SJSA1 (cell line): ENCODE measurements around the gene ANO6. TPM values are rescaled to one million over a fixed set of nuclear protein-coding genes. Genes with fewer than 3 reads are reported as not detected.
"Not testable (repeated sequence)": the region's sequence is repeated elsewhere in the genome, so short reads cannot be mapped to it uniquely, and the experiment has no call there.

Experiments
- DNase-seq, 2 experiments: peaks; one replicate each; pipeline ENCODE4 v3.0.0-alpha.2; 2015 to 2020; ENCODE audit warnings: low spot score in 2 of 2, low read depth in 1 of 2
- H3K27ac ChIP-seq: fragments of 250-450 bp; sonication (Bioruptor Pico); 2 replicates; pipeline ENCODE4 v1.5.1; 2020; ENCODE audit warnings: mild to moderate bottlenecking, moderate library complexity
- H3K27me3 ChIP-seq: fragments of 250-450 bp; sonication (Bioruptor Pico); replicated peaks from 2 replicates; pipeline ENCODE4 v1.5.1; 2020; ENCODE audit warnings: mild to moderate bottlenecking, moderate library complexity
- H3K36me3 ChIP-seq: fragments of 250-450 bp; sonication (Bioruptor Pico); 2 replicates; pipeline ENCODE4 v1.5.1; 2020; ENCODE audit warnings: mild to moderate bottlenecking
- H3K4me1 ChIP-seq: fragments of 250-450 bp; sonication (Bioruptor Pico); replicated peaks from 2 replicates; pipeline ENCODE4 v1.6.1; 2021; ENCODE audit warnings: mild to moderate bottlenecking
- H3K4me3 ChIP-seq: fragments of 250-450 bp; sonication (Bioruptor Pico); 2 replicates; pipeline ENCODE4 v1.5.1; 2020; ENCODE audit warnings: mild to moderate bottlenecking
- H3K9me3 ChIP-seq: fragments of 250-450 bp; sonication (Bioruptor Pico); replicated peaks from 2 replicates; pipeline ENCODE4 v1.5.1; 2020; ENCODE audit warnings: mild to moderate bottlenecking
- total RNA-seq: library from RNA; depleted of rRNA; stranded (reverse); fragments of >200 nt; shearing (Covaris generic); gene quantifications from 2 replicates; pipeline ENCODE4 v1.2.3, GENCODE V29; 2014

The ANO6 gene
- total RNA-seq, 1 experiment from 2014 or later: 88.8 TPM

DNA sequence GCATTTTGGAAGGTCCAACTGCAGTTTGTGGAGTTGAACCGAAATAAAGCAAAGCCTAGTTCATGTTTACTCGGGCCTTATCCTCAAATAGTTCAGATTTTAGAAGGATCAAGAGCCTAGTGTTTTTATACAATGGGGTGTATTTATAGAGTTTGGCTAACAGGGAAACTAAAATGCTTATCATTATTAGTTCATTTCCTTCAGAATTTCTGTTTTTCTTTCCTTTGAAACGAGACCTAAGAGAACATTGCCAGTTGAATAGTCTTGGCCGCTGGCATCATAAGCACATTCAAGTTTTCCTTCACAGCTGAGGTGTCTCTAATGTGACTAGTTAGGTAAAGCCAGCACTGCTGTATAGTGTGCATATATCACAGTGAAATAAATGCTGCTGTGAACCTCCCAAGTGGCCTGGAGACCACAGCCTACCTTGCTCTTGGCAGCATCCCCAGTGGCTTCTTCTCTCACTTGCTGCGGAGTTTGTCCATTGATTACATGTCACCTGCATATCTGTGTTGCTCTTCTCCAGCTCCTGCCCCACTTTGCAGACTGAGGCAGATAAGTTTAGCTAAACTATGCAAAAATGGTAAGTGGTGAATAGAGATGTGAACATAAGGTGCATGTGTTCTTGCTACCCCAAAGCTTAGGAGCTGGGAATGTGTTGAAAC lies 88.8 kb downstream of the ANO6 start:
- no peak overlapping the region for H3K4me3 ChIP-seq
- no peaks in the 10 kb centered on the region for H3K27me3 ChIP-seq
- H3K36me3 ChIP-seq: peaks cover 5% of the 10 kb centered on the region; the same call in 1 of the 2 replicates
- H3K27ac ChIP-seq: no peak overlapping the region
- peaks cover 3% of the 10 kb centered on the region for H3K4me1 ChIP-seq
- no peak for DNase-seq
- H3K9me3 ChIP-seq: no peaks in the 10 kb centered on the region

DNA sequence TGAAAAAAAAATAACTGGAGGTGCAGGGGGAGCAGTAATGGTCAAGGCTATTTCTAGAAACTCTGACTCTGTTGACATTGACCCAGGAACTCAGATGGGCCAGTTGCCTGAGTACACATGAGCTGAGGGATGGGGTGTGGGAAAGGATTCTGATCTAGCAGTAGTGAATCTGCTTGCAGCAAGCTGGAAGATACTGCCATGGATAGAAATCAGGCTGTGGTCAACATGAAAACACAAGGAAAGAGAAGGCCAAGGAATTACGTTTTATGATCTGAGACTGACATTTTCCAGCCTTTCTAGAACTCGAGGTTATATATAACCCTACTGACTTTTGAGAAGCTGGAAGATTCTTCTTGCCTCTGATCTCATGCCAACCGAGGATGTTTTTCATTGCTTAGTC lies 90.0 kb downstream of the ANO6 start:
- DNase-seq: no peak
- no peaks in the 10 kb centered on the region for H3K4me1 ChIP-seq
- no peak overlapping the region for H3K27ac ChIP-seq
- no peaks in the 10 kb centered on the region for H3K27me3 ChIP-seq
- H3K36me3 ChIP-seq: peaks cover 5% of the 10 kb centered on the region; the same call in 1 of the 2 replicates
- no peaks in the 10 kb centered on the region for H3K9me3 ChIP-seq
- H3K4me3 ChIP-seq: no peak overlapping the region

DNA sequence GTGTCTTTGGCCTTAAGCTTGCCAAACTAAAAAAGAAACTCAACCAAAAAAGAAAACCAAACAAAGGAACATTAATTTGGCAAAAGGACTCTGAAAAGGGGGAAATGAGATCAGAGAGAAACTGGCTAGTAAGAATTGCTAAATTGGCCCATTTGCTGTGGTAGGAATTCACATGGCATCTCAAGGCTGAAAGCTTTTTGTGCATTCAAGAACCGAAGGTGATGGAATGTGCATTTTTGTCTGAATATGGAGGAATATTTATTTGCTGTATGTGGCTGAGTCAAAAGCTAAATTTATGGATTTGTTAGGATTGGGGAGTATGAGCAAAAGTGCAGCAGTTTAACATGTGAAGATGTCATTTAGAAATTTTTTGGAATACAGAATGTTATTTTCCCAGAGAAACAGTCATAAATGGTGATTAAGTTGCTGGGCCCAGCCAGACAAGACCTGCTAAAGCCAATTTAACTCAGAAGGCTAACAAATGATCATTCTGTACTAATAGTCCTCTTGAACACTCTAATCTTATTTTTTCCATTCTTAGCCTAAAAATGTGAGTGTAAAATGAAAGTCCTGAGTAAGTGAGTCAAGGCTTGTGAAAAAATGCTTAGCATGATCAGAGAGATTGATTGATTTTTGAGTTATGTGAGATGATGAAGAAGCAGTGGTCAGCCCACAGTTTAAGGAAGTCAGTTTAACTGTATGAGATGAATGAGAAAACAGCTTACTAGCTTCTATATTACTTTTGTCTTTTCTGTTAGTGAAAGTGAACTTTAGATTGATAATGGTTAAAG lies 94.1 kb downstream of the ANO6 start:
- DNase-seq: no peak
- Histone ChIP-seq H3K4me1 (no peaks in the 10 kb centered on the region), H3K27ac (no peak overlapping the region), H3K4me3 (no peak overlapping the region), H3K36me3 (peaks cover 17% of the 10 kb centered on the region), H3K27me3 (no peaks in the 10 kb centered on the region), H3K9me3 (no peaks in the 10 kb centered on the region)

DNA sequence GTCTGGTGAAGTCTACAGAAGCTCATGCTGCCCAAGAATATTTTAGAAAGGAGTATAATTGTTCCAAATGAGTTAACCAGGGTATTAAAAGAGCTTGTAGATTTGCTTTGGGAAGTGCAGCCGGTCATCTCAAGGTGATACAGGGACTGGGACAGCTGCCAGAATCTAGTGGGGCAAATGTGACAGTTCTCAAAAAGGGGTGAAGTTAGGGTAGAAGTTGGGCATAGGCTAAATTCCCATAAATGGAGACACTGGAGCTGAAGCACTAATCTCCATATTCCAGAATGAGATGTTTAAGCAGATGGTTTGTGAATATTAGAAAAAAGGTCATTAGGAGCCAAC lies 94.7 kb downstream of the ANO6 start:
- Histone ChIP-seq H3K27ac (no peak overlapping the region), H3K4me1 (no peaks in the 10 kb centered on the region), H3K27me3 (no peaks in the 10 kb centered on the region), H3K9me3 (no peaks in the 10 kb centered on the region), H3K36me3 (peaks cover 17% of the 10 kb centered on the region), H3K4me3 (no peak overlapping the region)
- no peak for DNase-seq

DNA sequence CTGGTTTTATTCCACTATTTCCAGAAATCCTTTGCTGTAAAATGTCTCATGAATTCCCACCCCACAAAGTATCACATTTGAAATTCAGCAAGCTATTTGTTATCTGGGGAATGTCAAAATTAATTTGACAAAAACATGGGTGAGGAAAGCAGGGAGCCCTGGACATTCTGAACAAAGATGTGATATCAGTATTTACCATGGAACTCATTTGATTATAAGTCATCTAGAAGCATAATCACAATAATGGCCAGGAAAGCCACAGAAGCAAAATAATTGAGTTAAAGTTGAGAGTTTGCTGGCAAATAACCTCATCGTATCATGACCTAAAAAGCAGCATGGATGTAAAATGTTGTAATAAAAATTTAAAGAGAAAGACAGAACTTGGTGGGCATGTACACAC lies 96.1 kb downstream of the ANO6 start:
- Histone ChIP-seq H3K4me1 (no peaks in the 10 kb centered on the region), H3K9me3 (no peaks in the 10 kb centered on the region), H3K27me3 (no peaks in the 10 kb centered on the region), H3K4me3 (no peak overlapping the region), H3K27ac (no peak overlapping the region), H3K36me3 (peaks cover 20% of the 10 kb centered on the region)
- no peak for DNase-seq

DNA sequence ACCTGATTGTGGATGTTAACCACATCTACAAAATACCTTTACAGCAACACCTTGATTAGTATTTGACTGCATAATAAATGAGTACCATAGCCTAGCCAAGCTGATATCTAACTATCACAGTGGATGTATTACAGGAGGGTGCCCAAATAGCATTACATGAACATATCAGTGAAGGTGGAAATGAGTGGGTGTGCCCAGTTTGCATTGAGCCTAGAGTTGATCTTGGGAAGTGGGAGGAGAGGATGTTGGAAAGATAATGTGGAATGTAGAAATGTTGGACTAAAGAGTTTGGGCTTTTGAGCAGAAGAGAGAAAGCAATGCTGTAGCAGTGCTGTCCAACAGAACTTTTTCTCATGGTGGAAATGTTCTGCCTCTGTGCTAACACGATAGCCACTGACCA lies 98.9 kb downstream of the ANO6 start:
- no peak for DNase-seq
- Histone ChIP-seq H3K27me3 (no peaks in the 10 kb centered on the region), H3K36me3 (peaks cover 20% of the 10 kb centered on the region), H3K27ac (no peak overlapping the region), H3K4me1 (no peaks in the 10 kb centered on the region), H3K9me3 (no peaks in the 10 kb centered on the region), H3K4me3 (no peak overlapping the region)

DNA sequence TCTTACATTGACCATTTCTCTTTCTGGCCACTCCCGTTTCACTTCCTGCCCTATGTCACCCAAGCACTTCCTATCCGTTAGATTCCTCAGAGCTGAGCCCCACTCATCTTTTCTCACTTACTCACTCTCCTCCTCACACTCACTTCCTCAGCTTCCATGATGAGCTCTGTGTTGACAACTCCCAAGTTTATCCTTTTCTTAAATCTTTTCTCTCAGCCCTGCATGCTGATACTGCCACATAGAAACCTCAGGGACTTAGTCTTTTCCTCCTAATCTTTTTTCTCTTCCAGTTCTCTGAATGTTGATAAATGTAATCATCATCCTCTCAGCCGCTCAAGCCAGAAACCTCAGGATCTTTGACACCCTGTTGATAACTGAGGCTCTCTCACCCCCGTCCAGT lies 99.6 kb downstream of the ANO6 start:
- Histone ChIP-seq H3K4me3 (no peak overlapping the region), H3K27ac (no peak overlapping the region), H3K36me3 (peaks cover 20% of the 10 kb centered on the region), H3K9me3 (no peaks in the 10 kb centered on the region), H3K4me1 (no peaks in the 10 kb centered on the region), H3K27me3 (no peaks in the 10 kb centered on the region)
- no peak for DNase-seq

DNA sequence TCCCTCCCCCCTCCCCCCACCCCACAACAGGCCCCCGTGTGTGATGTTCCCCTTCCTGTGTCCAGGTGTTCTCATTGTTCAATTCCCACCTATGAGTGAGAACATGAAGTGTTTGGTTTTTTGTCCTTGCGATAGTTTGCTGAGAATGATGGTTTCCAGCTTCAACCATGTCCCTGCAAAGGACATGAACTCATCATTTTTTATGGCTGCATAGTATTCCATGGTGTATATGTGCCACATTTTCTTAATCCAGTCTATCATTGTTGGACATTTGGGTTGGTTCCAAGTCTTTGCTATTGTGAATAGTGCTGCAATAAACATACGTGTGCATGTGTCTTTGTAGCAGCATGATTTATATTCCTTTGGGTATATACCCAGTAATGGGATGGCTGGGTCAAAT lies 101.4 kb downstream of the ANO6 start:
- H3K36me3 ChIP-seq: peaks cover 20% of the 10 kb centered on the region
- not testable (repeated sequence) for H3K9me3 ChIP-seq, H3K4me3 ChIP-seq, H3K27ac ChIP-seq, H3K27me3 ChIP-seq, DNase-seq, H3K4me1 ChIP-seq

DNA sequence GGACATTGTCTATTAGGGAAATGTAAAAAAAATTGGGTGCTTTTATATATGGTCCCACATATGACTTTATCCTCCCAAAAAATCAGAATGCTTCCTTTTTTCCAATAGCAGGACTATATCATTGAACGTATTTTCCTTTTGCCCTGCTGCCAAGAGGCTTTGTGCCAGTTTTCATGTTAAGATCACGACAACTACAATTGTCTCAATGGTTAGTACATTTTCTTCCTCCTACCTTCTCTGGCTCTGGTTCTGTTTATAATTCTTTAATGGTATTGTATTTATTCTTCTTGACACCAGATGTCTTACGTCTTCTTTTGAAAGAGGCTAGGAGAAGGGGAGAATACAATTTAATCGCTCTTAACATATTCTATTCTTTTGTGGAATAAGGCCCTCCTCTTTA lies 106.9 kb downstream of the ANO6 start:
- H3K36me3 ChIP-seq: no peaks in the 10 kb centered on the region; the same call in 1 of the 2 replicates
- DNase-seq: no peak
- no peaks in the 10 kb centered on the region for H3K27me3 ChIP-seq
- H3K9me3 ChIP-seq: no peaks in the 10 kb centered on the region
- H3K27ac ChIP-seq: no peak overlapping the region
- no peak overlapping the region for H3K4me3 ChIP-seq
- peaks cover 8% of the 10 kb centered on the region for H3K4me1 ChIP-seq

DNA sequence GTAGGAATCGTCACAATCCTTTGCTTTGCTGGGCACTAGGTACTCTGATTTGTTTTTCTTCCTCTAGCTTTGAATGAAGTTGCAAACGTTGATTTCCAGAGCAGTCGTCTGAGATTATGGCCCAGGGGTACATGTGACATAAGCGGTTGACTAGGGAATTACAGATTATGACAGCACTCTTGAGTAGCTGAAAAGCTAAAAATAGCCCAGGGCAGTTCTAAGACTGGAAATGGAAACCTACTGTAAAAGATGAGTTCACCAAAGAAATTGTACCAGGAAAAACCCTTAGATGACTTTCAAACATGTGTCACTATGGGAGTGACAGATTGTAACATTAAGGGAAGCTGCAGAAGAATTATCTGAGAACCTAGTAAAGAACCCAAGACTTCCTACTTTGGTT lies 108.5 kb downstream of the ANO6 start:
- H3K27ac ChIP-seq: peak overlapping the region; percentile 26; the same call in 1 of the 2 replicates
- no peaks in the 10 kb centered on the region for H3K27me3 ChIP-seq
- H3K4me3 ChIP-seq: no peak overlapping the region
- no peak for DNase-seq
- H3K9me3 ChIP-seq: no peaks in the 10 kb centered on the region
- H3K36me3 ChIP-seq: no peaks in the 10 kb centered on the region; the same call in 1 of the 2 replicates
- H3K4me1 ChIP-seq: peaks cover 12% of the 10 kb centered on the region

DNA sequence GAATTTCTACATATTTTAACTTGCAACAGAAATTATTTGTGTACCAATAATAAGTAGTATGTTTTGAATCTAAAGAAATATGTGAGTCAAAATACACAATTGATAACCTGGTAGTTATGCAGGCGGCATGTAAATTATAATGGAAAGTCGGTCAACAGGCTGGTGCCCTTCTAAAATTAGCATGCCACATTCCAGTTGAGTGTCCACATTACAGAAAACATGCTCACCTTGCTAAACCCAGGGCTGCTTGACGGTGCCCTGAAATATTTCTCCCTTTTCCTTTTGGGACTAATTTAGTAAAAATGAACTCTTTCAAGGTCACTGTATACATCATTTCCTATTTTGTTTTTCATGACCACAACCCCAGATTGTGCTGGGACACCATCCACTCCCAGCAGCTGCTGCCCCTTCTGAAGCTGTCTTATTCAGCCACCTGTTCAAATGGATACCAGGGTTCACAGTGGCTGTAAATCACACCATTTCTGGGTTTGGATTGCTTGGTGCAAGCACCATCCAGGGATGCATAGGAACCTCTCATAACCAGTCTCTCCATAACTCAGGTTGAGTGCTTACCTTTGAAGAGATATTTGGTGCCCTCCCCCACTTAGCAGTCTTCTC lies 110.6 kb downstream of the ANO6 start:
- Histone ChIP-seq H3K36me3 (peaks cover under 1% of the 10 kb centered on the region; the same call in 1 of the 2 replicates), H3K27me3 (no peaks in the 10 kb centered on the region), H3K9me3 (no peaks in the 10 kb centered on the region), H3K4me3 (no peak overlapping the region), H3K27ac (no peak overlapping the region), H3K4me1 (peaks cover 12% of the 10 kb centered on the region)
- DNase-seq: no peak

DNA sequence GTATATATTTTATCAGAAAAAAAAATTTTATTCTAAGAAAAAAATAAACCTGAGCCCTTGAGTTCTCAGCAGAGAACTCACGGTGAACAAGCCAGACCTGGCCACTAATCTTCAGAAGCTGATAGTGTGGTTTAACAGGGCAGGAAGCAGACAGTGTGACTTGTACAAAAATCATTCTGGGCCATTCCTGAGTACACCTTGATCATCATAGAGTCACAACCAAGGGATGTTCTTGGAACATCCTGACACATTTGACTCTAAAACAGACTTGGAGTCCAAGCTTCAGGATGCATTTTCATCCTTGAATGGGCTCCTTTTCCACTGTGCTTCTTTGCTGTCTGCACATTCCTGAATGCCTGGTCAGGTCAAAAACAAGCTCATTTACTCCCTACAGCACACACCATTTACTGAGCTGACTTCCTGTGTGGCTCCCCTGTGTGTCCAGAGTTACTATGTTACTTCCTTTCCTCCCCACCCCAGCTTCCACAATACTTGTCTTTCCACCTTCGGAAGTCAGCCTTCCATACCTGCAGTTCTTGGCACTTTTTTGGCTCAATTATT lies 112.0 kb downstream of the ANO6 start:
- Histone ChIP-seq H3K4me3 (no peak overlapping the region), H3K27me3 (no peaks in the 10 kb centered on the region), H3K4me1 (peaks cover 12% of the 10 kb centered on the region), H3K9me3 (no peaks in the 10 kb centered on the region), H3K36me3 (peaks cover 4% of the 10 kb centered on the region; the same call in 1 of the 2 replicates), H3K27ac (no peak overlapping the region)
- DNase-seq: no peak

DNA sequence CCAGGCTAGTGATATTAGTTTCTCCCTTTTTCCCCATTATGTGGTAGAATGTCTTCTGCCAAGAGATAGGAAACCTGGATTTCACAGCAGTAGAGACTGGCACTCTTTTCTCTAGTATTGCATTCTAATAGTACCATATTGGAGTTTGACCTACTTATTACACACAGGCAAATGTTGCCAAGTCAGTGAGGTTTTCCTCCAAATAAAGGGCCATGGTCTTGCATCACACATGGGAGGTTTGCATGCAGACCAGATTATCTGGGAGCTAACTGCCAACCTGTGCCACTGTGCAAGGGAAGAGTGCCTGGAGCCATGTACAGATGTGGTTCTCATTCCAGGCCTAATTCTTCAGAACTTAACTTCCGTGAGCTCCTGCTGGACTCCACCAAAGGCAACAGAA lies 113.3 kb downstream of the ANO6 start:
- H3K4me3 ChIP-seq: no peak overlapping the region
- no peak for DNase-seq
- H3K27ac ChIP-seq: no peak overlapping the region
- H3K36me3 ChIP-seq: peaks cover 4% of the 10 kb centered on the region; the same call in 1 of the 2 replicates
- H3K27me3 ChIP-seq: no peaks in the 10 kb centered on the region
- no peaks in the 10 kb centered on the region for H3K9me3 ChIP-seq
- peaks cover 9% of the 10 kb centered on the region for H3K4me1 ChIP-seq

DNA sequence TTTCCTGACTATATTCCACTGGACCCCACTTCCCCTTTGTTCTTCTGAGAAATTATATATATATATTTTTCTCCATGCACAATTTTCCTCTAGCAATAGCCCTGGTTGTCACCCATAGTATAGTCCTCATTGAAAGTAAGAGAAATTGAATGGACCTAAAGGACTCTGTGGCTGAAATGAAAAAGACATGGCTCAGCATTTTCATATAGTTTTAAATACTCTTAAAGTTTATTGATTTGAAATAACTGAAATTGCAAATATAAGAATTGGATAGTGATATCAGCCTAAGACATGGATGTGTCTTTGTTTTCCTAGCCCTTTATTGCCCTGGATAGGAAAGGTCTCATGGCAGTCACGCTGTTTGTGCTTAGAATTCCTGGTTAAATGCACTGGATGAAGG lies 113.8 kb downstream of the ANO6 start:
- no peak overlapping the region for H3K27ac ChIP-seq
- DNase-seq: no peak
- no peak overlapping the region for H3K4me3 ChIP-seq
- no peaks in the 10 kb centered on the region for H3K9me3 ChIP-seq
- H3K36me3 ChIP-seq: peaks cover 4% of the 10 kb centered on the region; the same call in 1 of the 2 replicates
- no peaks in the 10 kb centered on the region for H3K27me3 ChIP-seq
- H3K4me1 ChIP-seq: peaks cover 5% of the 10 kb centered on the region
